ENCODE data around the gene C1orf21. TPM values are rescaled to one million over a fixed set of nuclear protein-coding genes. Genes with fewer than 3 reads are reported as not detected.

C1orf21 gene
- total RNA-seq, 4 donors from 2014 or later: 30.6 to 61.7 (median 43.0) TPM

DNA sequence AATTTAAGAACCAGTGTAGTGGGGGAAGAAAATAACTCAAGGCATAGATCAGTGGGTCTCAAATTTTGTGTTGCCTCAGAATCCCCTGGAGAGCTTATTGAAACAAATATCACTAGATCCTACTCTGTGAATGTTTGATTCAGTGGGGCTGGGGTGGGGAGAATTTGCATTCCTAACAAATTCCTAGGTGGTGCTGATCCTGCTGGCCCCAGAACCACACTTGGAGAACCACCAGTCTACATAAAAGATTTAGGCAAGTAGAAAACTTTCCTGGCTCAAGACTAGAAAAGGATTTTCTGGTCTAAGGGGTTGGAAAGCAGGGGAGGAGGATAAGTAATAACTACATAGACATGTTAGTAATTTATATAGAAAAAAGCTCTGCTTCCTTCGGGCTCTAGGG is 34.1 kb upstream of the C1orf21 start:
- H3K9me3 ChIP-seq: no peaks in the 10 kb centered on the region
- no peak overlapping the region for H3K27ac ChIP-seq
- no peaks in the 10 kb centered on the region for H3K4me1 ChIP-seq
- DNase-seq (ENCODE audit: low spot score in 2 of 2): no peak
- no peaks in the 10 kb centered on the region for H3K36me3 ChIP-seq
- no peaks in the 10 kb centered on the region for H3K27me3 ChIP-seq
- WGBS, 2 donors: 68 to 80% methylated on average over 1 of the region's 1 CpG
- TF ChIP-seq EP300 (IDR thresholded peaks at IDR 0.05) (no peak), POLR2A (IDR thresholded peaks at IDR 0.05) (no peak)
- TF ChIP-seq, protein P1, sequence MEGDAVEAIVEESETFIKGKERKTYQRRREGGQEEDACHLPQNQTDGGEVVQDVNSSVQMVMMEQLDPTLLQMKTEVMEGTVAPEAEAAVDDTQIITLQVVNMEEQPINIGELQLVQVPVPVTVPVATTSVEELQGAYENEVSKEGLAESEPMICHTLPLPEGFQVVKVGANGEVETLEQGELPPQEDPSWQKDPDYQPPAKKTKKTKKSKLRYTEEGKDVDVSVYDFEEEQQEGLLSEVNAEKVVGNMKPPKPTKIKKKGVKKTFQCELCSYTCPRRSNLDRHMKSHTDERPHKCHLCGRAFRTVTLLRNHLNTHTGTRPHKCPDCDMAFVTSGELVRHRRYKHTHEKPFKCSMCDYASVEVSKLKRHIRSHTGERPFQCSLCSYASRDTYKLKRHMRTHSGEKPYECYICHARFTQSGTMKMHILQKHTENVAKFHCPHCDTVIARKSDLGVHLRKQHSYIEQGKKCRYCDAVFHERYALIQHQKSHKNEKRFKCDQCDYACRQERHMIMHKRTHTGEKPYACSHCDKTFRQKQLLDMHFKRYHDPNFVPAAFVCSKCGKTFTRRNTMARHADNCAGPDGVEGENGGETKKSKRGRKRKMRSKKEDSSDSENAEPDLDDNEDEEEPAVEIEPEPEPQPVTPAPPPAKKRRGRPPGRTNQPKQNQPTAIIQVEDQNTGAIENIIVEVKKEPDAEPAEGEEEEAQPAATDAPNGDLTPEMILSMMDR (IDR thresholded peaks at IDR 0.05): no peak
- H3K4me3 ChIP-seq: no peak overlapping the region

- H3K4me3 ChIP-seq: no peak overlapping the region
- no peaks in the 10 kb centered on the region for H3K36me3 ChIP-seq
- TF ChIP-seq, protein P1 (IDR thresholded peaks at IDR 0.05): no peak
- TF ChIP-seq EP300 (IDR thresholded peaks at IDR 0.05) (no peak), POLR2A (IDR thresholded peaks at IDR 0.05) (no peak)
Observed at GRCh38 chr1:184354719-184355118, 32.1 kb upstream of the C1orf21 start.

DNA sequence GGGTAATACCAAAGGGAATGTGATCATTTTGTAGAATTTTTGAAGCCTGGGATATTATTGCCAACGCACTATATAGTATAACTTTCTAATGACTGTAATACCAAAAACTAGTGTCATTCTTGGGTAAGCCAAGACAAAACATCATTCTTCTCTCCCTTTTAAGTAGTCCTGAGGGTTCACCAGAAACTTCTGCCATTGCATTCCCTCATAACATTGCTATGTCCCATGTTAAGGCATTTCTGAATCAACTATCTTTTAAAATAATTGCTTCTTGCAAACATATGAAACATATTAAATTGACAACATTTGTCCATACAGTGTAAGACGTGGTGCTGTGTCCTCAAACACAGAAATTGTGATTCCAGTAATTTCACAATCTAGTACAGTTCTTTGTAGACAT is 29.9 kb upstream of the C1orf21 start:
- H3K27me3 ChIP-seq: no peaks in the 10 kb centered on the region
- TF ChIP-seq EP300 (IDR thresholded peaks at IDR 0.05): no peak
- TF ChIP-seq, protein P1 (IDR thresholded peaks at IDR 0.05): no peak
- no peak for TF ChIP-seq POLR2A (IDR thresholded peaks at IDR 0.05)
- H3K4me3 ChIP-seq: no peak overlapping the region
- H3K36me3 ChIP-seq: no peaks in the 10 kb centered on the region
- DNase-seq (ENCODE audit: low spot score in 2 of 2): no peak
- no peak overlapping the region for H3K27ac ChIP-seq
- WGBS, 2 donors: 69 to 70% methylated on average over 2 of the region's 2 CpGs
- H3K9me3 ChIP-seq: no peaks in the 10 kb centered on the region
- H3K4me1 ChIP-seq: no peaks in the 10 kb centered on the region

More at GRCh38 chr1:184354719-184355118, 32.1 kb upstream of the C1orf21 start:
- H3K27ac ChIP-seq: no peak overlapping the region
- no peaks in the 10 kb centered on the region for H3K9me3 ChIP-seq
- H3K27me3 ChIP-seq: no peaks in the 10 kb centered on the region
- DNase-seq (ENCODE audit: low spot score in 2 of 2): no peak
- 85 to 94% methylated on average over 2 of the region's 2 CpGs for WGBS, 2 donors
- H3K4me1 ChIP-seq: no peaks in the 10 kb centered on the region

DNA sequence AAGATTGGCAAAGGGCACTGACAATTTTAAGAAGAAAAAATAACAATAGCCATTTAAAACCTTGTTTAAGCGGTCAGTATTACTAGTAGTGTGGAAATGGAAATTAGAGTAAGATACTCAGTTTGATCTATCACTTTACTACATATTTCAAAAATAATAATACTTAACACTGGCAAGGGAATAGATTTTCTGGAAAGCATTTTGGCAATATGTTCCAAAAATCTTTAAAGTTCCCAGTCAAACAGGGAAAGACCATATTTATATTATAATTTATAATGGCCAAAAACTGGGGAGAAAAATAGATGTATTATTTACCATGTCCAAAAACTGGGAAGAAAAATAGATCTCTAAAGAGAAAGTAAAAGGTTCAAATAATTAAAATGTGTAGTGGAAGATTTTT is 28.6 kb upstream of the C1orf21 start:
- Histone ChIP-seq H3K4me1 (no peaks in the 10 kb centered on the region), H3K27me3 (no peaks in the 10 kb centered on the region), H3K9me3 (no peaks in the 10 kb centered on the region), H3K4me3 (no peak overlapping the region), H3K27ac (no peak overlapping the region), H3K36me3 (no peaks in the 10 kb centered on the region)
- 78 to 81% methylated on average over 1 of the region's 1 CpG for WGBS, 2 donors
- DNase-seq (ENCODE audit: low spot score in 2 of 2): no peak
- TF ChIP-seq, protein P1 (IDR thresholded peaks at IDR 0.05): no peak
- TF ChIP-seq EP300 (IDR thresholded peaks at IDR 0.05) (no peak), POLR2A (IDR thresholded peaks at IDR 0.05) (no peak)

GRCh38 chr1:184359909-184360308 is 26.9 kb upstream of the C1orf21 start:
- Histone ChIP-seq H3K36me3 (no peaks in the 10 kb centered on the region), H3K4me1 (no peaks in the 10 kb centered on the region), H3K4me3 (no peak overlapping the region), H3K27me3 (no peaks in the 10 kb centered on the region), H3K27ac (no peak overlapping the region), H3K9me3 (no peaks in the 10 kb centered on the region)
- TF ChIP-seq POLR2A (IDR thresholded peaks at IDR 0.05) (no peak), EP300 (IDR thresholded peaks at IDR 0.05) (no peak)
- TF ChIP-seq, protein P1 (IDR thresholded peaks at IDR 0.05): no peak
- 81 to 92% methylated on average over 3 of the region's 3 CpGs for WGBS, 2 donors
- DNase-seq (ENCODE audit: low spot score in 2 of 2): no peak
